RWPE1 (cell line): ENCODE measurements around the gene CERS6.

Experiments used
- CTCF ChIA-PET: fragments of 350-600 bp; sonication (Branson Sonifier 250); formaldehyde crosslinking; extraction: SDS; loops from one replicate; lab custom pipeline; 2021; lab: Yijun Ruan, JAX
- POLR2A ChIA-PET: fragments of 400-600 bp; formaldehyde crosslinking; extraction: SDS; loops from one replicate; lab custom pipeline; 2020; ENCODE audit warnings: antibody characterized with exemption; ENCODE audit not compliant: low non-redundant PET; lab: Yijun Ruan, JAX
- DNase-seq: peaks from one replicate; pipeline ENCODE4 v3.0.0; 2012; ENCODE audit warnings: low spot score
- H3K27ac ChIP-seq: fragments of 450-650 bp; 2 replicates; pipeline ENCODE4 v1.5.1; 2017
- TF ChIP-seq, protein P1 (sequence below): fragments of 450-650 bp; conservative IDR thresholded peaks from 2 replicates; pipeline ENCODE4 v1.5.1; 2017; ENCODE audit warnings: low read depth, mild to moderate bottlenecking

The CERS6 gene

DNA sequence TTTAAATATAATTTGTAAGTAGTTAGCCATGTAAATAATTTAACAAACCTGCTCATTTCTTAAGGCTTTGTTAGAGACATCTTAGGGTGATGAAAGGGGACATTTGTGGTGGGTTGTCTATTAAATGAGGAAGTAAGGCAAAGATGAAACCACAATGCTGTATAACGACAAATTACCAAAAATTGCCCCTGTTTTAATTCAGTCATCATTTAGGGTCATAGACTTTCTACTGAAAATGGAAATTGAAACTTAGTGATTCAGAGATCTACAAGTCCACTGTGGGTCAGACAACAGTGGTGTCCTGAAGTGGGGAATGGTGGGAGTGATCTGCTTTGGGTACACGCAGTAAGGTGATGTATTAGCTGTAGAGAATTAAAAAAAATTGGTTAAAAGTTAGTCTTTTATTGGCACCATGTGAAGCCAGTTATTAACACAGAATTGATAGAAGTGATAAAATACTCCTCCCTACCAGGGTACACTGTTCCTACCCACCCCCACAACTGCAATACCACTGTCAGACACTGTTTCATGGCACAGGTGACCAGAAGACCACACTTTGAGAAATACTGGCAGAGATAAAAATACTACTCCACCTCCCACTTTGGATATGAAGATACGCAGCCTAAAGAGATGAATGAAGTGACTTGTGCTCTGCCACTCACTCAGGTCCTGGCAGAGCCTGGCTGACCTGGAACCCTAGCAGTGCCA lies 13.4 kb downstream of the CERS6 start:
- DNase-seq, result no peak
- POLR2A ChIA-PET, result no interaction called here
- TF ChIP-seq, protein P1, sequence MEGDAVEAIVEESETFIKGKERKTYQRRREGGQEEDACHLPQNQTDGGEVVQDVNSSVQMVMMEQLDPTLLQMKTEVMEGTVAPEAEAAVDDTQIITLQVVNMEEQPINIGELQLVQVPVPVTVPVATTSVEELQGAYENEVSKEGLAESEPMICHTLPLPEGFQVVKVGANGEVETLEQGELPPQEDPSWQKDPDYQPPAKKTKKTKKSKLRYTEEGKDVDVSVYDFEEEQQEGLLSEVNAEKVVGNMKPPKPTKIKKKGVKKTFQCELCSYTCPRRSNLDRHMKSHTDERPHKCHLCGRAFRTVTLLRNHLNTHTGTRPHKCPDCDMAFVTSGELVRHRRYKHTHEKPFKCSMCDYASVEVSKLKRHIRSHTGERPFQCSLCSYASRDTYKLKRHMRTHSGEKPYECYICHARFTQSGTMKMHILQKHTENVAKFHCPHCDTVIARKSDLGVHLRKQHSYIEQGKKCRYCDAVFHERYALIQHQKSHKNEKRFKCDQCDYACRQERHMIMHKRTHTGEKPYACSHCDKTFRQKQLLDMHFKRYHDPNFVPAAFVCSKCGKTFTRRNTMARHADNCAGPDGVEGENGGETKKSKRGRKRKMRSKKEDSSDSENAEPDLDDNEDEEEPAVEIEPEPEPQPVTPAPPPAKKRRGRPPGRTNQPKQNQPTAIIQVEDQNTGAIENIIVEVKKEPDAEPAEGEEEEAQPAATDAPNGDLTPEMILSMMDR, result no peak
- CTCF ChIA-PET, result interaction anchor here (0.5 to 0.6 kb wide), 3 partner anchors 28 to 1764 kb away, joined by 3 to 5 read pairs (median 3); no protein-coding TSS in a partner anchor
- H3K27ac ChIP-seq, result no peak overlapping the region

DNA sequence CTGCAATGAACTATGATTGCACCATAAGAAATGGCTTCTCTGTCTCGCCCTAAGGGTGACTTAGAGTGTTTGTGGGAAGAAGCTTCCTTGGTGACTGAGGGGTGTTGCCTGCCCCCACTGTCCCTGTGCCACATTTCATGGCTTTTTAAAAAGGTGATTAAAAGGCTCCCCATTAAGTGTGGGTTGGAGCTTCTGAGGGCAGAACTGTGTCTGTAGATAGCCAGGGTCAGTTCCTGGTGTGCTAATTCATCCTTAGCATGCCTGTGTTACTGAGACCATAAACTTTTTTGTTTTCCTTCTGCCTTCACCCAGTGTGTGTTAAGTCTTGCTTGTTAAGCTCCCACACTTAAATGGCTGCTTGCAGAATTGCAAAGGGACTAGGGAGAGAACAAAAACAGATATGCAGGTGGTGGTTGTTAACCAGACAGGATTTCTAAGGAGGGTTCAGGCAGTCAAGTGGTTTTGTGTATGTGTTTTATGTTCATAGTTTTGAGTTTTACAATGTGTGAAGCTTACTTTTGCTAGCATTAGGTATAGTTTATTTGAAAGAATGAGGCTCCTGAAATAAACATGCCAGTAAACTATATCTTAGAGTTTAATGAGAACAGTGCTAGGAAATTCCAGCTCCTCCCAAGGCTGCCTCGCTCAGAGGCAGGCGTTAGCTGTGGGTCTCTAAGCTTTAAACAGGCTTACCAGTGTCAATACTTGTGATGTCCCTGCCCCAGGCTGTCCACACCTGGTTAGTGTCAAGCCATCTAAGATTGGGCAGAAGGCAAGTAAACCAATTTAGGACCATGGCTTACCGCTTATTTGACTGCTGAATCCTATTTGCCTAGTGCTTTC lies 14.5 kb downstream of the CERS6 start:
- no peak overlapping the region for H3K27ac ChIP-seq
- POLR2A ChIA-PET, result no interaction called here
- CTCF ChIA-PET, result interaction anchor here (0.6 kb wide), 1 partner anchor 29 kb away, joined by 3 read pairs; no protein-coding TSS in a partner anchor
- TF ChIP-seq, protein P1, result no peak
- DNase-seq, result no peak

DNA sequence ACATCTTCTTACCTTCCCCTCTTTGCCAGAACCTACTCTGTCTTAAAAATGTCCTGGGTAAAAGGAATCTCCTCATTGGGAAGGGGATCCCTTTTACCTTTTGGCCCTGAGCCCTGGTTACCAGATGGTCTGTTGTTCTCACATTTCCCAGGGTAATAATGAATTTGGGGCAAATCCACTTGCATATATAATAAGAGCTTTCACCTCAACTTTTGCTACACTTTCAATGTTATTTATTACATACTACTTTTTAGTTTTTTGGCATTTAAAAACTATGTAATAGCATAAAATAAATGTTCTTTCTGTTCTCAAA lies 15.0 kb downstream of the CERS6 start:
- no peak overlapping the region for H3K27ac ChIP-seq
- ChIA-PET POLR2A (no interaction called here), CTCF (no interaction called here)
- no peak for DNase-seq
- TF ChIP-seq, protein P1, result no peak

DNA sequence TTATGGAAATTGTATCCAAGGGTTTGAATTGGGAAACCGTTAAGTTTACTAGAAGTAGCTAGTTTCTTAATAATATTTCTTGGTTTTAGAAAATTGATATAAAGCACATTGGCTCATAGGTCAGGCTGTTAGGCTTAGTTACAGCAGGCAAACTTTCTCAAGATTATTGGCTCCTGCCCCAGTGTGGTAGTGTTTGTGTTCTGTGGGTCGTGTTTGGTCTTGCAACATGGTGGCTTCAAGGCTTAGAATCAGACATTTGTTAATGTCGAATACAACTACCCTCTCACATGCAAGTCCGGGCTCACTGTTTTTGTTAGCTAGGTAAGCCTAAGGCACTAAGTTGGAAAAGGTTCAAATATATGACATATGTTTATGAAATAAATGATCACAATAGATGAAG lies 19.6 kb downstream of the CERS6 start:
- POLR2A ChIA-PET, result no interaction called here
- CTCF ChIA-PET, result interaction anchor here (0.6 to 1.2 kb wide), 4 partner anchors 10 to 107 kb away, joined by 3 to 5 read pairs (median 4); no protein-coding TSS in a partner anchor

DNA sequence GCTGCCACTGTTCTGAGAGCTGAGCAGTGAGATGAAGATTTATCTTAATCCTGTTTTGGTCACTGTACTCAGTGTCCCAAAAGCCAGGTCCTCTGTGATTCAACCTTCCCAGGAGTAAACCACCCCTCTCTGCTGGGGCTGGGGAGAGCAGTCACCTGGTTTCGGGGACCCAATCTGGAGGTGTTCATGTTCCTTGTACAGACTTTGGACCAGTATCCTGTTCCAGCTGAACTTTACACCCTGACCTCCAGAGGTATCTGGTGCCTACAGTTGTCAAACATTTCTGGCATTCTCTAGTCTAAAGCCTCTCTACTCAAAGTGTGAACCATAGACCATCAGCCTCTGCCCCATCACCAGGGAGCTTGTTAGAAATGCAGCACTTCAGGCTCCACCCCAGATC lies 22.1 kb downstream of the CERS6 start:
- ChIA-PET CTCF (interaction anchor here (0.7 kb wide), 1 partner anchor 466 kb away, joined by 3 read pairs; no protein-coding TSS in a partner anchor), POLR2A (no interaction called here)
- no peak for DNase-seq
- TF ChIP-seq, protein P1, result no peak
- H3K27ac ChIP-seq, result no peak overlapping the region

More for the DNA sequence above, 19.6 kb downstream of the CERS6 start:
- TF ChIP-seq, protein P1, result no peak
- no peak for DNase-seq
- no peak overlapping the region for H3K27ac ChIP-seq

DNA sequence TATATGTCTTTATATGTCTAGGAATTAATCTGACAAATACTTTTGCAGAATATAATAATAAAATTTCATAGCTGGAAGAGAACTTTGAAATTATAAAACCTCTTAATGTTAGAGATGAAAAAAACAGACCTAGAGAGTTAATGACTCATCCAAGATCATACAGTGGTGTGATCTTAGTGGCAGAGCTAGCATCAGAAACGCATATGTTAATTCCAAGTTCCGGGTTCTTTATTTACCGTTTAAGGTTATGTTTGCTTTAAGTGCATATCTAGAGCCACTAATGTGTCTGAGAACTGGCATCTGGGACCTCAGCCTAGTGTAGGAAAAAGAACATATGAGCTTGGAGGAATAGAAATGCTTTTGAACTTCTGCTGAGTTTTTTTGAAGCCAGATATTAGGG lies 24.3 kb downstream of the CERS6 start:
- TF ChIP-seq, protein P1, result no peak
- CTCF ChIA-PET, result no interaction called here
- POLR2A ChIA-PET, result no interaction called here
- H3K27ac ChIP-seq, result no peak overlapping the region
- DNase-seq, result no peak
